ENCODE data around the gene VPS36. TPM values are rescaled to one million over a fixed set of nuclear protein-coding genes. Genes with fewer than 3 reads are reported as not detected.

Gene VPS36
- total RNA-seq, 2 donors from 2014 or later: 38.8 to 40.2 TPM

Other genes starting within 250 kb of the VPS36 start
- under 1 TPM; 0.35 to 0.48 TPM for gene THSD1, start 44.5 kb downstream of the VPS36 start, total RNA-seq
- 10 to 100 TPM; 61.1 to 71.7 TPM for gene CKAP2, start 4.8 kb upstream of the VPS36 start, total RNA-seq
- 10 to 100 TPM; 12.3 TPM for gene HNRNPA1L2, start 191.8 kb upstream of the VPS36 start, total RNA-seq
- 10 to 100 TPM; 47.9 to 51.0 TPM for gene SUGT1, start 202.2 kb upstream of the VPS36 start, total RNA-seq

All from activated T-cell treated with anti-CD3 and anti-CD28 coated beads, Interleukin-2, amount 50 U/mL, for 72 hours (primary cell).